ENCODE measurements around the gene LMNA. TPM values are rescaled to one million over a fixed set of nuclear protein-coding genes. Genes with fewer than 3 reads are reported as not detected.

Gene LMNA
- polyA plus RNA-seq, 4 donors = 94.5 to 161 (median 104) TPM

Other genes starting within 250 kb of the LMNA start
- gene RIT1, start 203.4 kb upstream of the LMNA start, polyA plus RNA-seq (ENCODE audit: insufficient read length in 4 of 4) = 10 to 100 TPM; 28.8 to 52.5 (median 47.8) TPM
- 10 to 100 TPM; 36.0 to 80.9 (median 53.2) TPM for gene KHDC4, start 180.3 kb upstream of the LMNA start, polyA plus RNA-seq (ENCODE audit: insufficient read length in 4 of 4)
- gene RXFP4, start 173.1 kb upstream of the LMNA start, polyA plus RNA-seq (ENCODE audit: insufficient read length in 4 of 4) = under 1 TPM in 2 of 4 donors, not detected in 2; 0.13 to 0.14 TPM
- gene ARHGEF2, start 136.2 kb upstream of the LMNA start, polyA plus RNA-seq (ENCODE audit: insufficient read length in 4 of 4) = 10 to 100 TPM; 77.1 to 88.9 (median 82.7) TPM
- gene SSR2, start 93.8 kb upstream of the LMNA start, polyA plus RNA-seq (ENCODE audit: insufficient read length in 4 of 4) = 100 to 1,000 TPM; 353 to 473 (median 417) TPM
- 10 to 100 TPM; 38.3 to 61.2 (median 51.5) TPM for gene UBQLN4, start 60.9 kb upstream of the LMNA start, polyA plus RNA-seq (ENCODE audit: insufficient read length in 4 of 4)
- gene LAMTOR2, start 59.9 kb upstream of the LMNA start, polyA plus RNA-seq (ENCODE audit: insufficient read length in 4 of 4) = 10 to 100 TPM; 35.2 to 69.7 (median 51.8) TPM
- 10 to 100 TPM in 3 of 4 donors, 1 to 10 TPM in 1; 1.7 to 66.2 (median 52.7) TPM for gene RAB25, start 53.6 kb upstream of the LMNA start, polyA plus RNA-seq (ENCODE audit: insufficient read length in 4 of 4)
- 10 to 100 TPM; 40.9 to 46.9 (median 45.0) TPM for gene MEX3A, start 32.2 kb upstream of the LMNA start, polyA plus RNA-seq (ENCODE audit: insufficient read length in 4 of 4)
- 10 to 100 TPM in 3 of 4 donors, 1 to 10 TPM in 1; 2.5 to 26.8 (median 22.4) TPM for gene SEMA4A, start 38.9 kb downstream of the LMNA start, polyA plus RNA-seq (ENCODE audit: insufficient read length in 4 of 4)
- gene SLC25A44, start 79.4 kb downstream of the LMNA start, polyA plus RNA-seq (ENCODE audit: insufficient read length in 4 of 4) = 10 to 100 TPM; 16.6 to 30.5 (median 27.7) TPM
- gene PMF1, start 98.3 kb downstream of the LMNA start, polyA plus RNA-seq (ENCODE audit: insufficient read length in 4 of 4) = 100 to 1,000 TPM in 1 of 4 donors, 10 to 100 TPM in 3; 48.8 to 110 (median 80.0) TPM
- gene BGLAP, start 127.5 kb downstream of the LMNA start, polyA plus RNA-seq (ENCODE audit: insufficient read length in 4 of 4) = 1 to 10 TPM; 1.3 to 7.4 (median 1.9) TPM
- gene PAQR6, start 133.3 kb downstream of the LMNA start, polyA plus RNA-seq (ENCODE audit: insufficient read length in 4 of 4) = 1 to 10 TPM; 2.4 to 6.8 (median 4.0) TPM
- 10 to 100 TPM; 34.1 to 70.1 (median 56.0) TPM for gene SMG5, start 168.1 kb downstream of the LMNA start, polyA plus RNA-seq (ENCODE audit: insufficient read length in 4 of 4)
- 1 to 10 TPM; 4.1 to 9.2 (median 6.1) TPM for gene TMEM79, start 169.6 kb downstream of the LMNA start, polyA plus RNA-seq (ENCODE audit: insufficient read length in 4 of 4)
- gene GLMP, start 181.0 kb downstream of the LMNA start, polyA plus RNA-seq (ENCODE audit: insufficient read length in 4 of 4) = 10 to 100 TPM; 53.7 to 66.3 (median 63.0) TPM
- not detected for gene VHLL, start 184.6 kb downstream of the LMNA start, polyA plus RNA-seq (ENCODE audit: insufficient read length in 4 of 4)
- 100 to 1,000 TPM; 211 to 364 (median 337) TPM for gene CCT3, start 223.6 kb downstream of the LMNA start, polyA plus RNA-seq (ENCODE audit: insufficient read length in 4 of 4)
- 1 to 10 TPM in 2 of 4 donors, under 1 TPM in 2; 0.23 to 2.2 (median 0.67) TPM for gene TSACC, start 223.8 kb downstream of the LMNA start, polyA plus RNA-seq (ENCODE audit: insufficient read length in 4 of 4)

Measured in left renal pelvis (tissue), 4 donors.